AG09309 (cell line): ENCODE results near the gene MAP6.

Source experiments
- DNase-seq: peaks from one replicate; pipeline ENCODE4 v3.0.0-alpha.2; 2010; ENCODE audit warnings: low read depth
- H3K4me3 ChIP-seq: 2 replicates; pipeline ENCODE4 v1.5.1; 2011; ENCODE audit warnings: mild to moderate bottlenecking, low read depth, low read length, moderate library complexity; ENCODE audit not compliant: control insufficient read depth
- TF ChIP-seq, protein P1 (sequence below): IDR thresholded peaks from 2 replicates; pipeline ENCODE4 v1.5.1; 2011; ENCODE audit warnings: mild to moderate bottlenecking, low read depth, low read length, inconsistent platforms; ENCODE audit not compliant: insufficient read depth, control insufficient read depth; ENCODE audit errors: missing control alignments

Gene MAP6

DNA sequence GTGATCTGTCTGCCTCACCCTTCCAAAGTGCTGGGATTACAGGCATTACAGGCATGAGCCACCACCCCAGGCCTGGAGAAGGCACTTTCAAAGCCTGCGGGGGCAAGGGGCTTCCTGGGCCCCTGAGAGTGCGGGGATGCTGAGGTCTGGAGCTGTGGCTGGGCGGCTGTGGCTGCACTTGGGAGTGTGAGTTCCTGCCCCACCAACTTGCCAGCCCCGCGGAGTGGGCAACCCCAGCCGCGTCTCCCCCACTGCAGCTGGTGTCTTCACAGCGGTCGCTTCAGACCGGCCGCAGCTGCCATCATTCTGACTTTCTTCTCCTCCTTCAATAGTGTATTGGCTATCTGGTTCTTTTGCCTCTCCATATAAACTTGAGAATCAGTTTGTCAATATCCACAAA, 10.7 kb upstream of the MAP6 start:
- TF ChIP-seq, protein P1, sequence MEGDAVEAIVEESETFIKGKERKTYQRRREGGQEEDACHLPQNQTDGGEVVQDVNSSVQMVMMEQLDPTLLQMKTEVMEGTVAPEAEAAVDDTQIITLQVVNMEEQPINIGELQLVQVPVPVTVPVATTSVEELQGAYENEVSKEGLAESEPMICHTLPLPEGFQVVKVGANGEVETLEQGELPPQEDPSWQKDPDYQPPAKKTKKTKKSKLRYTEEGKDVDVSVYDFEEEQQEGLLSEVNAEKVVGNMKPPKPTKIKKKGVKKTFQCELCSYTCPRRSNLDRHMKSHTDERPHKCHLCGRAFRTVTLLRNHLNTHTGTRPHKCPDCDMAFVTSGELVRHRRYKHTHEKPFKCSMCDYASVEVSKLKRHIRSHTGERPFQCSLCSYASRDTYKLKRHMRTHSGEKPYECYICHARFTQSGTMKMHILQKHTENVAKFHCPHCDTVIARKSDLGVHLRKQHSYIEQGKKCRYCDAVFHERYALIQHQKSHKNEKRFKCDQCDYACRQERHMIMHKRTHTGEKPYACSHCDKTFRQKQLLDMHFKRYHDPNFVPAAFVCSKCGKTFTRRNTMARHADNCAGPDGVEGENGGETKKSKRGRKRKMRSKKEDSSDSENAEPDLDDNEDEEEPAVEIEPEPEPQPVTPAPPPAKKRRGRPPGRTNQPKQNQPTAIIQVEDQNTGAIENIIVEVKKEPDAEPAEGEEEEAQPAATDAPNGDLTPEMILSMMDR = no peak
- DNase-seq = no peak
- no peak overlapping the region for H3K4me3 ChIP-seq

DNA sequence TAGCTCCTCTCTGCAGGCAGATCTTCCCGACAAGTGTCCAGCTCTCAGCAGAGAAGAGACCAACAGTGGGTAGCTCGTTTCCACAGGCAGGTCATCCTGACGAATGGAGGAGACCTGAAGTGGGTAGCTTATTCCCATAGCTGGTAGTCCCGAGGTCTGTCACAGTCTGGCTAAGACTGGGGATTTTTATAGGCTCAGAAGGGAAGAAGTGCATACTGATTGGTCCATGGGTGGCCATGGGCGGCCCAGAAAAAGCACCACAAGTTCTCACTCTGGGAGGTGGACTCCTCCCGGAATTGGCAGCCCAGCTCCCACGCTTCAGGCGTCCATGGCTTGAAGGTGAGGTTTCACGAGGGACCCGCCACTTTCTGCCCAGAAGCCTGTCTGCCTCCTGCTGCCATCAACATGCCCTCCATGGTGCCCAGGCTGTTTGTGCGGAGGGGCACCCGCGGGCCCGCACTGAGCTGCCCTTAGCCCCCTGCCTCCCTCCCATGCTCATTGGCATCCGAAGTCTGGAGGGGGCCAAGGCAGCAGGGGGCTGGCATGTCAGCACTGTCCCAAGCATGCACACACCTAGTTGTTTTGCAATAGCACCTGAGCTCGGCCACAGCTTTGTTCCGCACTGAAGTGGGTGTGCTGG, 9.9 kb upstream of the MAP6 start:
- no peak for DNase-seq
- TF ChIP-seq, protein P1 = no peak
- H3K4me3 ChIP-seq = no peak overlapping the region

DNA sequence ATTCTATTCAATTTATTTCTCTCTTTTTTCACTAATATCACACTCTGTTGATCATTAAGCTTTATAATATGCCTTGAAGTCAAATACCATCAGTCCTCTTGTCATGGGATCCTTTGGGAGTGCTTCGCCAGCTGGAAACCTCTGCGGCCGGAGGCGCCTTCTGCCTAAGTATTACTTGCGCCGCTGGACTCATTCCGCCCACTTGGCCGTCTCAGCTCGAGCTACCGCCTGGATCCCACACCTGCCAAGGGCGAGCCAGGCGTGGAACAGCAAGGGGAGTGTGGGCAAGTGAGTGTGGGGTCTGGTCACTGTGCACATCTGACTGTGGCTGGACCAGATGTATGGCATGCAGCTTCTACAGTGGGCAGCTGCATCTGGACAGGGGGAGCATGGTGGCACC, 9.1 kb upstream of the MAP6 start:
- TF ChIP-seq, protein P1 = no peak
- no peak overlapping the region for H3K4me3 ChIP-seq
- DNase-seq = no peak

DNA sequence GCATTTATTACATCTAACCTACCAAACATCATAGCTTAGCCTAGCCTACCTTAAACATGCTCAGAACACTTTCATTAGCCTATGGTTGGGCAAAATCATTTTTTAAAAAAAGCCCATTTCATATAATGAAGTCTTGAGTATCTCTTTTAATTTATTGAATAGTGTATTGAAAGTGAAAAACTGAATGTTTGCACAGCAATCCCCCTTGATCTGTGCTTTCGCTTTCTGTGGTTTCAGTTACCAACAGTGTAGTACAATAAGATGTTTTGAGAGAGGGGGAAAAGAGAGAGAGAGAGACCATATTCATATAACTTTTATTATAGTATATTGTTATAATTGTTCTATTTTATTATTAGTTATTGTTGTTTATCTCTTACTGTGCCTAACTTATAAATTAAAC, 8.4 kb upstream of the MAP6 start:
- no peak overlapping the region for H3K4me3 ChIP-seq
- TF ChIP-seq, protein P1 = no peak
- no peak for DNase-seq

DNA sequence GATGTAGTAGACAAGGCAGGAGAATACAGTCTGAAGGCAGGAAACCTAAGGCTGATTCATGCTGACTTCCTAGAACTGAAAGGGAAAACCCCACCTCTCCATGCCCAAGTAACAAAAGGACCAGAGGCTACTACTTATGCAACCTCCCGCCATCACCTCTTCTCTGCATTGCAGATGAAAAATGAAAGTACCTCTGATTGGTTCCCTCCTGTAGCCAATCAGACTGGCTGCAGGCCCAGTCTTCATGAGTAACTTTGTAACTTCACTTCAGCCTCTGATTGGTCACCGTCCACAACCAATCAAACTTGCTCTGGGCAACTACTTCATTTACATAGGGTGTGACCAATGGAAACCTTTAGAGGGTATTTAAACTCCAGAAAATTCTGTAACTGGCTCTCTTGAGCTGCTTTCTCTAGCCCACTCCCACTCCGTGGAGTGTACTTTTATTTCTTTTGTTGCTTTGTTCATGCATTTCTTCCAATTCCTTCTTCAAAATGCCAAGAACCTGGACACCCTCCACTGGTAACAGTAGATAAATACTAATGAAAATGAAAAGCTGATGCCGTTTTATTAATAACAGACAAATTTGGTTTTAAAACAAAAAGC, 5.2 kb upstream of the MAP6 start:
- TF ChIP-seq, protein P1 = no peak
- peak; percentile 40 for DNase-seq
- H3K4me3 ChIP-seq = no peak overlapping the region

DNA sequence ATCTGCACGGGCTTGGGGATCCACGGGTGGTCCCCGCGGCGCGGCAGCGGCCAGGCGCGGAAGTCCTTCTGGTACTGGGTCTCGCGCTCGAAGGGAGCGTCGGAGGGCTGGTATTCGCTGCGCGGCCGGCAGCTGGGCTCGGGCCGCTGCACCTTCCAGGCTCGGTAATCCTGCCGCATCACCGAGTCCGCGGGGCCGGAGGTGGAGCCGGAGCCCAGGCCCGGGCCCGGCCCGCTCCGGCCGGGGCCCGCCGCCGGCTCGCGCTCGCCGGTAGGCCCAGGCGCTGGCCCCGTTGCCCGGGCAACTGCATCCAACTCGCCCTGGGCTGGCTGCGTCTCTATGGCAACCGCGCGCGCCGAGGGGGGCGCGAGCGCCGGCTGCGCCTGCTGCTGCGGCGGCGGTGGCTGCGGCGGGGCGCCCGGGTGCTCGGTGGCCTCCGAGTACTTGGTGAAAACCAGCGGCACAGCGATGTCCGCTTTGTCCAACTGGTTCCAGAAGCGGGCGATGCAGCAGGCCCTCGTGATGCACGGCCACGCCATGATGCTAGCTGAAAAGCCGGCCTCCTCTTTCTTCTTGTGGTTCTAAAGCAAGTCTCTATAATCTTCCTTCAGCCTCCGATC, 897 bp downstream of the MAP6 start:
- peak overlapping the region; percentile 48 for H3K4me3 ChIP-seq
- no peak for DNase-seq
- TF ChIP-seq, protein P1 = no peak
